Measurements from ENCODE around the gene NTNG1.

DNA sequence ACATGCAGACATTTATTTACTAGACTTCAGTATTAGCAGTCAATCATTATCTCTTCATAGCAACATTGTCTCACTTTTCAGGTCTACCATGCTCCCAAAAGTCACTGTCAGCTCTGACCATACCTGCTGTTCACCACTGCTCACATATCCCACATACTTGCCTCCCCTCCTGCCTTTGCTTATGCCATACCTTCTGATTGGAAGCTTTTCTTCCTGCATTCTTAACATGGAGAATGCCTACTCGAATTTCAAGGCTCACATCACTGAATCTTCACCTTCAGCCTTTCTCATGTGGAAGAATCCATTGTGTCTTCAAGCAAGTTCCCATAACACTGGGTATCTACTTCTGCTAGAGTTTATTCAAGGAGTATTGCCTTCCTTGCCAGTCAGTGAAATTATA is 135.4 kb downstream of the NTNG1 start:
- TF ChIP-seq CTCF (conservative IDR thresholded peaks at IDR 0.05; ENCODE audit: low read length) (no peak), EZH2phosphoT487 (IDR thresholded peaks at IDR 0.05; ENCODE audit: borderline replicate concordance, low read depth, low read length) (no peak)
